Neural crest cell (in vitro differentiated cells): ENCODE data around the gene TGIF2. TPM values are rescaled to one million over a fixed set of nuclear protein-coding genes. Genes with fewer than 3 reads are reported as not detected.
"Not testable (repeated sequence)": the region's sequence is repeated elsewhere in the genome, so short reads cannot be mapped to it uniquely, and the experiment has no call there.

Source experiments
- DNase-seq: peaks from one replicate; pipeline ENCODE4 v3.0.0; 2021; ENCODE audit warnings: low read depth, mixed read lengths, low spot score
- H3K27ac Mint-ChIP-seq: one replicate; pipeline ENCODE4 v1.8.0; 2021; ENCODE audit warnings: mild to moderate bottlenecking, mixed read lengths; ENCODE audit not compliant: unreplicated experiment
- H3K27me3 Mint-ChIP-seq: 2 replicates; pipeline ENCODE4 v1.8.0; 2021; ENCODE audit warnings: low read depth, mild to moderate bottlenecking, mixed read lengths
- H3K36me3 Mint-ChIP-seq: 2 replicates; pipeline ENCODE4 v1.8.0; 2021; ENCODE audit warnings: low read depth, mild to moderate bottlenecking, mixed read lengths
- H3K4me1 Mint-ChIP-seq: 2 replicates; pipeline ENCODE4 v1.8.0; 2021; ENCODE audit warnings: mixed read lengths
- H3K4me3 Mint-ChIP-seq: one replicate; pipeline ENCODE4 v1.8.0; 2021; ENCODE audit warnings: mild to moderate bottlenecking, mixed read lengths
- H3K9me3 Mint-ChIP-seq: 2 replicates; pipeline ENCODE4 v1.8.0; 2021; ENCODE audit warnings: mixed read lengths
- total RNA-seq: library from RNA; stranded (reverse); gene quantifications from 2 replicates; pipeline ENCODE4 v1.2.1, GENCODE V29; 2021
- TF ChIP-seq, protein P1 (sequence below): fragments of 200-600 bp; sonication (generic); conservative IDR thresholded peaks from 2 replicates; pipeline ENCODE4 v1.5.0; 2021; ENCODE audit warnings: antibody characterized with exemption, mild to moderate bottlenecking

TGIF2 gene
- total RNA-seq, 1 donor from 2014 or later, result 73.8 TPM

DNA sequence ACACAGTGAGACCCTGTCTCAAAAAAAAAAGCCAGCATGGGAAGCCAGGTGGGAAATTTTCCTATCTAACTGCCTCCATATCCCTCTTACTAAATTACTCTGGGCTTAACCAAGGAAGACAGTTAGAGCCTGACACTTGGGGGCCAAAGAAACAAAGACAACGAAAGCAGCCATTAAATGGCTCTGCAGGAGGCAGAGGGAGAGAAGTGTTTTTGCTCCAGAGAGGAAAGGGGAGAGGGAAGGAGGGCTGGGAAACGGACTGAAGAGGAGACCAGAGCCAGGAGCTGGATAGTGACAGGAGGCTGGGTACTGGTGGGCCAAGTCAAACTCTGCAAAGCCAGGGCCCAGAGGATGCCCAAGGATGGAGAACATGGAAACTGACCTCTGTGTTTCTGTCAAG lies 10.7 kb upstream of the TGIF2 start:
- no peak for DNase-seq
- peak overlapping the region; percentile 86 for H3K27ac Mint-ChIP-seq
- no peaks in the 10 kb centered on the region for H3K27me3 Mint-ChIP-seq
- peaks cover 5% of the 10 kb centered on the region for H3K36me3 Mint-ChIP-seq
- TF ChIP-seq, protein P1, sequence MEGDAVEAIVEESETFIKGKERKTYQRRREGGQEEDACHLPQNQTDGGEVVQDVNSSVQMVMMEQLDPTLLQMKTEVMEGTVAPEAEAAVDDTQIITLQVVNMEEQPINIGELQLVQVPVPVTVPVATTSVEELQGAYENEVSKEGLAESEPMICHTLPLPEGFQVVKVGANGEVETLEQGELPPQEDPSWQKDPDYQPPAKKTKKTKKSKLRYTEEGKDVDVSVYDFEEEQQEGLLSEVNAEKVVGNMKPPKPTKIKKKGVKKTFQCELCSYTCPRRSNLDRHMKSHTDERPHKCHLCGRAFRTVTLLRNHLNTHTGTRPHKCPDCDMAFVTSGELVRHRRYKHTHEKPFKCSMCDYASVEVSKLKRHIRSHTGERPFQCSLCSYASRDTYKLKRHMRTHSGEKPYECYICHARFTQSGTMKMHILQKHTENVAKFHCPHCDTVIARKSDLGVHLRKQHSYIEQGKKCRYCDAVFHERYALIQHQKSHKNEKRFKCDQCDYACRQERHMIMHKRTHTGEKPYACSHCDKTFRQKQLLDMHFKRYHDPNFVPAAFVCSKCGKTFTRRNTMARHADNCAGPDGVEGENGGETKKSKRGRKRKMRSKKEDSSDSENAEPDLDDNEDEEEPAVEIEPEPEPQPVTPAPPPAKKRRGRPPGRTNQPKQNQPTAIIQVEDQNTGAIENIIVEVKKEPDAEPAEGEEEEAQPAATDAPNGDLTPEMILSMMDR, result no peak
- H3K9me3 Mint-ChIP-seq, result peaks cover 5% of the 10 kb centered on the region
- H3K4me3 Mint-ChIP-seq, result no peak overlapping the region
- H3K4me1 Mint-ChIP-seq, result no peaks in the 10 kb centered on the region

- Mint-ChIP-seq H3K36me3 (peaks cover 5% of the 10 kb centered on the region), H3K4me3 (no peak overlapping the region), H3K9me3 (peaks cover 5% of the 10 kb centered on the region), H3K27ac (no peak overlapping the region), H3K27me3 (no peaks in the 10 kb centered on the region), H3K4me1 (no peaks in the 10 kb centered on the region)
- TF ChIP-seq, protein P1, result no peak
- no peak for DNase-seq
These were observed 10.0 kb upstream of the TGIF2 start for GRCh38 chr20:36563374-36563773.

- H3K4me1 Mint-ChIP-seq, H3K4me3 Mint-ChIP-seq: not testable (repeated sequence)
These were observed 9.2 kb upstream of the TGIF2 start for GRCh38 chr20:36564078-36564725.

GRCh38 chr20:36564726-36565121 lies 8.7 kb upstream of the TGIF2 start:
- H3K27ac Mint-ChIP-seq, result not testable (repeated sequence)

More at GRCh38 chr20:36564078-36564725, 9.2 kb upstream of the TGIF2 start:
- H3K27me3 Mint-ChIP-seq, H3K9me3 Mint-ChIP-seq, DNase-seq, H3K36me3 Mint-ChIP-seq: not testable (repeated sequence)
- peak overlapping the region; percentile 72 for H3K27ac Mint-ChIP-seq

GRCh38 chr20:36565520-36565919 lies 7.9 kb upstream of the TGIF2 start:
- TF ChIP-seq, protein P1, result no peak
- Mint-ChIP-seq H3K4me1 (no peaks in the 10 kb centered on the region), H3K27me3 (no peaks in the 10 kb centered on the region), H3K4me3 (no peak overlapping the region), H3K9me3 (peaks cover 5% of the 10 kb centered on the region), H3K36me3 (peaks cover 5% of the 10 kb centered on the region), H3K27ac (no peak overlapping the region)
- no peak for DNase-seq

More at GRCh38 chr20:36564726-36565121, 8.7 kb upstream of the TGIF2 start:
- H3K36me3 Mint-ChIP-seq, H3K27me3 Mint-ChIP-seq, H3K4me1 Mint-ChIP-seq, H3K4me3 Mint-ChIP-seq, H3K9me3 Mint-ChIP-seq, DNase-seq: not testable (repeated sequence)

- Mint-ChIP-seq H3K4me3 (peak overlapping the region; percentile 31), H3K27me3 (peaks cover 7% of the 10 kb centered on the region), H3K9me3 (peaks cover 3% of the 10 kb centered on the region), H3K4me1 (peaks cover 23% of the 10 kb centered on the region), H3K27ac (no peak overlapping the region), H3K36me3 (peaks cover 3% of the 10 kb centered on the region)
- no peak for DNase-seq
- TF ChIP-seq, protein P1, result no peak
These were observed 3.5 kb upstream of the TGIF2 start for GRCh38 chr20:36569847-36570429.
